GM12875 (cell line): ENCODE measurements around the gene CACNA2D1.

Experiments used
- H3K4me3 ChIP-seq: one replicate; pipeline ENCODE4 v1.5.1; 2011; ENCODE audit warnings: low read depth, low read length, control low read depth
- TF ChIP-seq, protein P1 (sequence below): IDR thresholded peaks from 2 replicates; pipeline ENCODE4 v1.5.1; 2011; ENCODE audit warnings: low read depth, mild to moderate bottlenecking, control low read depth, inconsistent platforms, low read length, moderate library complexity, borderline replicate concordance; ENCODE audit not compliant: insufficient read depth

Gene CACNA2D1

DNA sequence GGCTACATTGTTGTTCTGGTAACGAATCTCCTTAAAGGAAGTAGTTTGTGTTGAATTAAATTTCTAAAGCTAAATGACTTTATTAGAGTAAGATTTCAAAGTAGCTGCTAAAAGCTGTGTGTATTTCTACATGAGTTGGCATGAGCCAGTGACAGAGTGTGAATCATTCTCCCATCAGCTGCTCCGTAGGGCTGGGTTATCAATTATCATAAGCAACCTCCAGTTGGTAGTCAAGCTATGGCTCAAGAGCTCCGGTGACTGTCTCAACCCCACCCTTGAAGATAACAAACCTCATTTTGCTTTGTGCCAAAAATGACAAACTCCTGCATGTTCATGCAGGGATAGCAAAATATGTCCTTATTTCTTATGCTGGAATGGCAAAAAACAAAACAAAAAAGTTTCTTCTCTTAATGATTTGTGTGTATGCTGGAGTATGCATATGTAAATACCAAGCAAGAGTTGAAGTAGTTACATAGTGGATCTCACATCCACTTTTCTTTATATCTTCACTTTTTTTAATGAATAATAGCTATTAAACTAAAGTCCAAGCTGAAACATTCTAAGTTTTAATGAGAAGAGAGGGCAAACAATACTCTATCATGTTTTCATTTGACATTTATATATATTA lies 249.4 kb downstream of the CACNA2D1 start:
- no peak overlapping the region for H3K4me3 ChIP-seq
- TF ChIP-seq, protein P1, sequence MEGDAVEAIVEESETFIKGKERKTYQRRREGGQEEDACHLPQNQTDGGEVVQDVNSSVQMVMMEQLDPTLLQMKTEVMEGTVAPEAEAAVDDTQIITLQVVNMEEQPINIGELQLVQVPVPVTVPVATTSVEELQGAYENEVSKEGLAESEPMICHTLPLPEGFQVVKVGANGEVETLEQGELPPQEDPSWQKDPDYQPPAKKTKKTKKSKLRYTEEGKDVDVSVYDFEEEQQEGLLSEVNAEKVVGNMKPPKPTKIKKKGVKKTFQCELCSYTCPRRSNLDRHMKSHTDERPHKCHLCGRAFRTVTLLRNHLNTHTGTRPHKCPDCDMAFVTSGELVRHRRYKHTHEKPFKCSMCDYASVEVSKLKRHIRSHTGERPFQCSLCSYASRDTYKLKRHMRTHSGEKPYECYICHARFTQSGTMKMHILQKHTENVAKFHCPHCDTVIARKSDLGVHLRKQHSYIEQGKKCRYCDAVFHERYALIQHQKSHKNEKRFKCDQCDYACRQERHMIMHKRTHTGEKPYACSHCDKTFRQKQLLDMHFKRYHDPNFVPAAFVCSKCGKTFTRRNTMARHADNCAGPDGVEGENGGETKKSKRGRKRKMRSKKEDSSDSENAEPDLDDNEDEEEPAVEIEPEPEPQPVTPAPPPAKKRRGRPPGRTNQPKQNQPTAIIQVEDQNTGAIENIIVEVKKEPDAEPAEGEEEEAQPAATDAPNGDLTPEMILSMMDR = no peak

DNA sequence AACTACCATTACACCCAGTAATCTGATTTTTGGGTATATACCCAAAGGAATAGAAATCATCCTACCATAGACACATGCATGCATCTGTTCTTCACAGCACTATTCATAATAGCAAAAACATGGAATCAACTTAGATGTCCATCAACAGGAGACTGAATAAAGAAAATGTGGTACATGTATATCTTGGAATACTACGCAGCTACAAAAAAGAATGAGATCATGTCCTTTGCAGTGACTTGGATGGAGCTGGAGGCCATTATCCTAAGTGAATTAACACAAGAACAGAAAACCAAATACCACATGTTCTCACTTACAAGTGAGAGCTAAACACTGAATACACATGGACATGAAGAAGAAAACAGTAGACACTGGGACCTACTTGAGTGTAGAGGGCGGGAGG lies 254.9 kb downstream of the CACNA2D1 start:
- H3K4me3 ChIP-seq = no peak overlapping the region
- TF ChIP-seq, protein P1 = no peak

DNA sequence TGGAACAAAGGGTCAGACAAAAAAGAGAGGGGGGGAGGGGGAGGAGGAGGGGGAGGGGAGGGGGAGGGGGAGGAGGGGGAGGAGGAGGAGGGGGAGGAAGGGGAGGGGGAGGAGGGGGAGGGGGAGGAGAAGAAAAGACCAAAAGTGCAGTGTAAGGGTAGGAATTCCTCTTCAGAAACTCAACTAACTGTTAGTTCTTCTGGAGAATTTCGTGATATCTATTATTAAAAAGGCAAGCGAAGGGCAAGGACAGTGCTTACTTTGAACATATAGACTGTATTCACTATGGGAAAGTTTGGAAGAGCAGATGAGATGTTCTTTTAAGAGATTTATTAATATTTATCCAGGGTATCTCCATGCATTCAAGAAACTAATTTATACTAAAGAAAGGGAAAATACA lies 258.1 kb downstream of the CACNA2D1 start:
- H3K4me3 ChIP-seq = no peak overlapping the region
- TF ChIP-seq, protein P1 = no peak

GRCh38 chr7:82183634-82184033 lies 259.9 kb downstream of the CACNA2D1 start:
- no peak overlapping the region for H3K4me3 ChIP-seq
- TF ChIP-seq, protein P1 = no peak

- TF ChIP-seq, protein P1 = no peak
- no peak overlapping the region for H3K4me3 ChIP-seq
Measured at GRCh38 chr7:82179311-82179710, 264.3 kb downstream of the CACNA2D1 start.

- TF ChIP-seq, protein P1 = no peak
Measured at GRCh38 chr7:82175319-82175718, 268.3 kb downstream of the CACNA2D1 start.

GRCh38 chr7:82173400-82174021 lies 270.1 kb downstream of the CACNA2D1 start:
- no peak overlapping the region for H3K4me3 ChIP-seq
- TF ChIP-seq, protein P1 = no peak

More at GRCh38 chr7:82175319-82175718, 268.3 kb downstream of the CACNA2D1 start:
- H3K4me3 ChIP-seq = no peak overlapping the region
